Spinal cord (tissue), 4 donors: ENCODE measurements around the gene ZNF334. TPM values are rescaled to one million over a fixed set of nuclear protein-coding genes. Genes with fewer than 3 reads are reported as not detected.

Experiments used
- polyA plus RNA-seq, 2 donors: library from polyadenylated mRNA; unstranded; fragments of 120-200 nt; gene quantifications; one replicate each; pipeline ENCODE4 v1.2.1, GENCODE V29; 2013; ENCODE audit not compliant: insufficient read length in 2 of 2
- total RNA-seq, 2 donors: library from RNA; depleted of rRNA in 1 of 2; stranded (reverse); fragments of 120-200 nt in 1 of 2; fragments of >200 nt in 1 of 2; gene quantifications; one replicate each; pipeline versions ENCODE4 v1.2.3 to v1.2.4, GENCODE V29; 2013 to 2014

ZNF334 gene
- total and polyA plus RNA-seq, 4 donors, result 17.6 to 25.6 (median 24.3) TPM

Other genes with a start within 250 kb of the ZNF334 start
- 1 to 10 TPM; 1.6 to 2.4 TPM for gene CDH22, start 205.1 kb downstream of the ZNF334 start, total RNA-seq
- 10 to 100 TPM; 12.6 to 13.1 TPM for gene CDH22, start 205.1 kb downstream of the ZNF334 start, polyA plus RNA-seq
- 10 to 100 TPM; 60.2 to 65.4 TPM for gene ELMO2, start 106.9 kb downstream of the ZNF334 start, total RNA-seq
- gene ELMO2, start 106.9 kb downstream of the ZNF334 start, polyA plus RNA-seq, result 10 to 100 TPM; 76.3 to 87.8 TPM
- under 1 TPM in 1 of 2 donors, not detected in 1; 0.06 TPM for gene OCSTAMP, start 37.1 kb upstream of the ZNF334 start, total RNA-seq
- under 1 TPM in 1 of 2 donors, not detected in 1; 0.13 TPM for gene OCSTAMP, start 37.1 kb upstream of the ZNF334 start, polyA plus RNA-seq
- 100 to 1,000 TPM in 1 of 2 donors, 10 to 100 TPM in 1; 39.6 to 303 TPM for gene SLC13A3, start 137.9 kb upstream of the ZNF334 start, total RNA-seq
- gene SLC13A3, start 137.9 kb upstream of the ZNF334 start, polyA plus RNA-seq, result 10 to 100 TPM in 1 of 2 donors, 1 to 10 TPM in 1; 8.8 to 63.7 TPM
- 10 to 100 TPM; 22.4 to 35.6 TPM for gene TP53RK, start 175.9 kb upstream of the ZNF334 start, total RNA-seq
- 10 to 100 TPM; 17.6 to 21.4 TPM for gene TP53RK, start 175.9 kb upstream of the ZNF334 start, polyA plus RNA-seq
- gene SLC2A10, start 196.1 kb upstream of the ZNF334 start, total RNA-seq, result 10 to 100 TPM; 19.5 to 31.1 TPM
- gene SLC2A10, start 196.1 kb upstream of the ZNF334 start, polyA plus RNA-seq, result 10 to 100 TPM; 14.6 to 15.2 TPM